KOPT-K1 (cell line): ENCODE results near the gene EPB41L1.

Experiments
- H3K27ac ChIP-seq: fragments of 200-600 bp; sonication (generic); 2 replicates; pipeline ENCODE4 v1.5.1; 2016; ENCODE audit warnings: antibody characterized with exemption, mild to moderate bottlenecking, low read depth, low read length; ENCODE audit not compliant: poor library complexity, severe bottlenecking
- H3K36me3 ChIP-seq: fragments of 200-600 bp; sonication (generic); 2 replicates; pipeline ENCODE4 v1.5.1; 2017; ENCODE audit warnings: antibody characterized with exemption, mild to moderate bottlenecking, low read length, moderate library complexity; ENCODE audit not compliant: insufficient read depth
- H3K9me3 ChIP-seq: fragments of 200-600 bp; sonication (generic); 2 replicates; pipeline ENCODE4 v1.5.1; 2017; ENCODE audit warnings: antibody characterized with exemption, low read length, mild to moderate bottlenecking; ENCODE audit not compliant: insufficient read depth, poor library complexity, severe bottlenecking

EPB41L1 gene

GRCh38 chr20:36259177-36260061 lies 104.9 kb downstream of the EPB41L1 start:
- no peak overlapping the region for H3K27ac ChIP-seq
- H3K36me3 ChIP-seq = peaks cover 39% of the 10 kb centered on the region
- no peaks in the 10 kb centered on the region for H3K9me3 ChIP-seq

GRCh38 chr20:36260316-36260715 lies 105.8 kb downstream of the EPB41L1 start:
- Histone ChIP-seq H3K27ac (no peak overlapping the region), H3K36me3 (peaks cover 30% of the 10 kb centered on the region), H3K9me3 (no peaks in the 10 kb centered on the region)

GRCh38 chr20:36261389-36262105 lies 107.0 kb downstream of the EPB41L1 start:
- no peaks in the 10 kb centered on the region for H3K9me3 ChIP-seq
- H3K36me3 ChIP-seq = peaks cover 18% of the 10 kb centered on the region
- no peak overlapping the region for H3K27ac ChIP-seq

GRCh38 chr20:36262440-36262839 lies 107.9 kb downstream of the EPB41L1 start:
- Histone ChIP-seq H3K27ac (no peak overlapping the region), H3K36me3 (peaks cover 9% of the 10 kb centered on the region), H3K9me3 (no peaks in the 10 kb centered on the region)

- Histone ChIP-seq H3K36me3 (no peaks in the 10 kb centered on the region), H3K9me3 (no peaks in the 10 kb centered on the region), H3K27ac (no peak overlapping the region)
These were observed 110.1 kb downstream of the EPB41L1 start for GRCh38 chr20:36264426-36265246.

GRCh38 chr20:36266189-36266588 lies 111.6 kb downstream of the EPB41L1 start:
- Histone ChIP-seq H3K36me3 (no peaks in the 10 kb centered on the region), H3K27ac (no peak overlapping the region), H3K9me3 (no peaks in the 10 kb centered on the region)

- H3K36me3 ChIP-seq = no peaks in the 10 kb centered on the region
- no peak overlapping the region for H3K27ac ChIP-seq
- H3K9me3 ChIP-seq = no peaks in the 10 kb centered on the region
These were observed 113.3 kb downstream of the EPB41L1 start for GRCh38 chr20:36267605-36268381.

GRCh38 chr20:36268440-36269342 lies 114.2 kb downstream of the EPB41L1 start:
- H3K27ac ChIP-seq = no peak overlapping the region
- no peaks in the 10 kb centered on the region for H3K36me3 ChIP-seq
- no peaks in the 10 kb centered on the region for H3K9me3 ChIP-seq

GRCh38 chr20:36269507-36269906 lies 115.0 kb downstream of the EPB41L1 start:
- no peak overlapping the region for H3K27ac ChIP-seq
- H3K9me3 ChIP-seq = no peaks in the 10 kb centered on the region
- no peaks in the 10 kb centered on the region for H3K36me3 ChIP-seq

GRCh38 chr20:36270744-36271638 lies 116.5 kb downstream of the EPB41L1 start:
- Histone ChIP-seq H3K27ac (no peak overlapping the region), H3K36me3 (no peaks in the 10 kb centered on the region), H3K9me3 (no peaks in the 10 kb centered on the region)

GRCh38 chr20:36271639-36272546 lies 117.4 kb downstream of the EPB41L1 start:
- Histone ChIP-seq H3K36me3 (no peaks in the 10 kb centered on the region), H3K9me3 (no peaks in the 10 kb centered on the region), H3K27ac (no peak overlapping the region)

- Histone ChIP-seq H3K9me3 (no peaks in the 10 kb centered on the region), H3K36me3 (no peaks in the 10 kb centered on the region), H3K27ac (no peak overlapping the region)
These were observed 118.1 kb downstream of the EPB41L1 start for GRCh38 chr20:36272547-36273220.
